Activated CD8-positive, alpha-beta memory T cell treated with anti-CD3 and anti-CD28 coated beads for 1 hour (primary cell): ENCODE results near the gene GTSE1.
A peak's percentile ranks its signal among the peaks of the same experiment; 100 is the strongest.

Source experiments
- DNase-seq, 2 donors: peaks; one replicate each; pipeline ENCODE4 v3.0.0-alpha.2; 2020; ENCODE audit warnings: low read depth in 1 of 2; ENCODE audit errors: extremely low read depth in 1 of 2

GTSE1 gene

GRCh38 chr22:46351131-46351735 lies 54.6 kb downstream of the GTSE1 start:
- no peak for DNase-seq

GRCh38 chr22:46351767-46352166 lies 55.1 kb downstream of the GTSE1 start:
- no peak for DNase-seq

GRCh38 chr22:46352276-46352675 lies 55.6 kb downstream of the GTSE1 start:
- DNase-seq, result no peak

- DNase-seq, result no peak
Observed at GRCh38 chr22:46352691-46353386, 56.2 kb downstream of the GTSE1 start.

- DNase-seq, result no peak
Observed at GRCh38 chr22:46353483-46354105, 56.9 kb downstream of the GTSE1 start.

GRCh38 chr22:46354176-46354992 lies 57.7 kb downstream of the GTSE1 start:
- no peak for DNase-seq

- DNase-seq, result no peak
Observed at GRCh38 chr22:46354993-46355305, 58.3 kb downstream of the GTSE1 start.

GRCh38 chr22:46355369-46355995 lies 58.8 kb downstream of the GTSE1 start:
- DNase-seq, result peak in 1 of 2 donors; percentile 49

- no peak for DNase-seq
Observed at GRCh38 chr22:46355996-46356471, 59.4 kb downstream of the GTSE1 start.

GRCh38 chr22:46356496-46357480 lies 60.1 kb downstream of the GTSE1 start:
- no peak for DNase-seq

GRCh38 chr22:46357711-46358520 lies 61.2 kb downstream of the GTSE1 start:
- DNase-seq, result no peak

GRCh38 chr22:46358766-46359165 lies 62.1 kb downstream of the GTSE1 start:
- no peak for DNase-seq

GRCh38 chr22:46359362-46359761 lies 62.7 kb downstream of the GTSE1 start:
- no peak for DNase-seq

- DNase-seq, result no peak
Observed at GRCh38 chr22:46360097-46360496, 63.4 kb downstream of the GTSE1 start.

GRCh38 chr22:46360891-46361290 lies 64.2 kb downstream of the GTSE1 start:
- no peak for DNase-seq

- DNase-seq, result no peak
Observed at GRCh38 chr22:46361826-46362202, 65.1 kb downstream of the GTSE1 start.

- no peak for DNase-seq
Observed at GRCh38 chr22:46362203-46362933, 65.7 kb downstream of the GTSE1 start.

- no peak for DNase-seq
Observed at GRCh38 chr22:46362934-46363515, 66.4 kb downstream of the GTSE1 start.
